Body of pancreas (tissue), 4 donors: Measurements from ENCODE around the gene S100A12.

Experiments
- CTCF ChIP-seq, 7 experiments: fragments of 450-650 bp in 4 of 7; fragments of 200-600 bp in 3 of 7; sonication (generic) in 3 of 7; IDR thresholded peaks; one replicate each; pipeline ENCODE4 v1.5.1; 2016 to 2019; ENCODE audit warnings: antibody characterized with exemption in 7 of 7
- POLR2A ChIP-seq, 3 donors: fragments of 450-650 bp; IDR thresholded peaks; one replicate each; pipeline ENCODE4 v1.6.1; 2016; ENCODE audit warnings: antibody characterized with exemption in 3 of 3, mild to moderate bottlenecking in 2 of 3

GRCh38 chr1:153392822-153393221 is 17.4 kb upstream of the S100A12 start:
- TF ChIP-seq CTCF (IDR thresholded peaks at IDR 0.05) = no peak
- no peak for TF ChIP-seq POLR2A (IDR thresholded peaks at IDR 0.05)
